Gastrocnemius medialis (tissue), 4 donors: ENCODE results near the gene ZNF511. TPM values are rescaled to one million over a fixed set of nuclear protein-coding genes. Genes with fewer than 3 reads are reported as not detected.

ENCODE experiments used
- ATAC-seq, 2 donors: fragments of 150-250 bp; one replicate each; pipeline ENCODE4 v1.9.1; 2016
- DNase-seq, 2 donors: peaks; one replicate each; pipeline ENCODE4 v3.0.0-alpha.2; 2019
- H3K27ac ChIP-seq, 4 donors: fragments of 200-600 bp; sonication (generic); 1 replicate in 1 of 4; 2 replicates in 3 of 4; pipeline ENCODE4 v1.5.1; 2016 to 2018; ENCODE audit warnings: mild to moderate bottlenecking in 2 of 4, moderate library complexity in 1 of 4
- H3K27me3 ChIP-seq, 3 donors: fragments of 200-600 bp; sonication (generic) in 2 of 3; 1 replicate in 1 of 3; 2 replicates in 2 of 3; pipeline versions ENCODE4 v1.5.1 to v1.6.0; 2016 to 2019; ENCODE audit warnings: mild to moderate bottlenecking in 1 of 3, moderate library complexity in 1 of 3
- H3K36me3 ChIP-seq, 2 donors: fragments of 200-600 bp; sonication (generic) in 1 of 2; one replicate each; pipeline ENCODE4 v1.5.1; 2017 to 2018
- H3K4me1 ChIP-seq, 2 donors: fragments of 200-600 bp; sonication (generic) in 1 of 2; one replicate each; pipeline ENCODE4 v1.5.1; 2016 to 2017; ENCODE audit warnings: mild to moderate bottlenecking in 2 of 2
- H3K4me3 ChIP-seq, 4 donors: fragments of 200-600 bp; sonication (generic) in 3 of 4; 1 replicate in 1 of 4; 2 replicates in 3 of 4; pipeline ENCODE4 v1.5.1; 2016 to 2019; ENCODE audit warnings: mild to moderate bottlenecking in 2 of 4
- H3K9me3 ChIP-seq, 3 donors: fragments of 200-600 bp; sonication (generic) in 2 of 3; 1 replicate in 1 of 3; 2 replicates in 2 of 3; pipeline ENCODE4 v1.5.1; 2016 to 2019
- POLR2A ChIP-seq, 2 donors: fragments of 450-650 bp; IDR thresholded peaks; one replicate each; pipeline ENCODE4 v1.6.1; 2017; ENCODE audit warnings: antibody characterized with exemption in 2 of 2, mild to moderate bottlenecking in 2 of 2, moderate library complexity in 2 of 2
- in situ Hi-C, 4 donors: fragments of 200-750 bp; cut with MboI; loops; one replicate each; pipeline versions ENCODE4 v1.15.0 to v1.8.0; 2017; ENCODE audit warnings: low sequenced_read_pairs in 4 of 4
- intact Hi-C: fragments of 100-400 bp; cut with DNase I; formaldehyde crosslinking; loops from one replicate; pipeline ENCODE4 v1.15.1; 2023; ENCODE audit warnings: low total_unique reads
- total RNA-seq, 4 donors: library from RNA; depleted of rRNA; stranded (reverse); fragments of >200 nt; gene quantifications; one replicate each; pipeline versions ENCODE4 v1.1.0 to v1.2.3, GENCODE V29; 2016
- TF ChIP-seq, protein P1 (sequence below), 5 experiments: fragments of 450-650 bp in 3 of 5; fragments of 200-600 bp in 2 of 5; sonication (generic) in 2 of 5; IDR thresholded peaks in 4 of 5; conservative IDR thresholded peaks in 1 of 5; 1 replicate in 4 of 5; 2 replicates in 1 of 5; pipeline ENCODE4 v1.5.1; 2016 to 2019; ENCODE audit warnings: antibody characterized with exemption in 5 of 5, mild to moderate bottlenecking in 3 of 5, moderate library complexity in 3 of 5

The ZNF511 gene
- total RNA-seq, 4 donors from 2014 or later, result 25.0 to 49.5 (median 41.9) TPM

DNA sequence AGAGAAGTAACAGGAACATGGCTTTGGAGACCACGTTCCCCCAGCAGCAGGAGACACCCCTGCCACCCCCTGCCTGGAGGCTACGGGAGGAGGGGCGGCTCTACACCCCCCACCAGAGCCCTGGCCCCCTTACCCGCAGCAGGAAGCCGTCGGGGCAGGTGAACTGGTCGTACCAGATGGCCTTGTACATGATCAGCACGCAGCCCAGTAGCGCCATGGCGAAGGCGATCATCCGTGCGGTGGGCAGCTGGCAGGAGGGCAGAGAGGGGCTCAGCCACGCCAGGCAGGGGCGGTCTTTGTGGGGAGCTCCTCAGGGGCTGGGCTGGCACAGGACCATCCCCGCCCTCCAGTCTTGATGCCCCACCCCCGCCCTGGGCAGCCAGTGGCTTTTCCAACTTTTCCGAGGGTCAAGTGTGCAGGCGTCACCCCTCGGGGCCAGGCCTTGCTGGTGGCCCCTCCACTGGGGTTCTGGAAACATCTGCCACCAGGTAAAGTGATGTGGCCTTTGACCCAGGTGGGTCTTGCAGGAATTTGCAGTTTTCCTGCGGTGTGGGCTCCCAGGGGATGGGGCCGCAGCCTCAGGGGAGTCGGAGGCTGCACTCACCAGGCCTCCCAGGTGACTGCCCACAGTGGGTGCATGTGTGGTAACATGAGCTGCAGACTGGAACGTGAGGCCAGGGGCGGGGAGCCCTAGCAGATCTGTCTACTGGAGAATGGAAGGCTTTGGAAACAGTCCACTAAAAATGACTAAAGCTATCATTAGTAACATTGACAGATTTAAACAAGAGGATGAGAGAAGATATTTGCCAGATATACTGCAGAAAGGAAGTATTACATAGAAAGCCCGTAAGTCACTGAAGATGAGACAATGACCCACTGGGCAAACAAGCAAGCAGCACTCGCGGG, 18.3 kb downstream of the ZNF511 start:
- in situ Hi-C loops, result no loop called here
- ATAC-seq (no peak), DNase-seq (no peak)
- intact Hi-C loops, result loop anchor here (10.0 kb wide), 1 partner anchor 198 kb away; the partner anchor contains the start of gene CYP2E1
- Histone ChIP-seq H3K4me1 (peaks cover 0 to 6% of the 10 kb centered on the region in 2 donors), H3K27me3 (peaks cover 57 to 77% (median 60%) of the 10 kb centered on the region in 3 donors), H3K36me3 (no peaks in the 10 kb centered on the region), H3K9me3 (no peaks in the 10 kb centered on the region), H3K4me3 (no peak overlapping the region), H3K27ac (no peak overlapping the region)
- no peak for TF ChIP-seq POLR2A (IDR thresholded peaks at IDR 0.05)
- TF ChIP-seq, protein P1, sequence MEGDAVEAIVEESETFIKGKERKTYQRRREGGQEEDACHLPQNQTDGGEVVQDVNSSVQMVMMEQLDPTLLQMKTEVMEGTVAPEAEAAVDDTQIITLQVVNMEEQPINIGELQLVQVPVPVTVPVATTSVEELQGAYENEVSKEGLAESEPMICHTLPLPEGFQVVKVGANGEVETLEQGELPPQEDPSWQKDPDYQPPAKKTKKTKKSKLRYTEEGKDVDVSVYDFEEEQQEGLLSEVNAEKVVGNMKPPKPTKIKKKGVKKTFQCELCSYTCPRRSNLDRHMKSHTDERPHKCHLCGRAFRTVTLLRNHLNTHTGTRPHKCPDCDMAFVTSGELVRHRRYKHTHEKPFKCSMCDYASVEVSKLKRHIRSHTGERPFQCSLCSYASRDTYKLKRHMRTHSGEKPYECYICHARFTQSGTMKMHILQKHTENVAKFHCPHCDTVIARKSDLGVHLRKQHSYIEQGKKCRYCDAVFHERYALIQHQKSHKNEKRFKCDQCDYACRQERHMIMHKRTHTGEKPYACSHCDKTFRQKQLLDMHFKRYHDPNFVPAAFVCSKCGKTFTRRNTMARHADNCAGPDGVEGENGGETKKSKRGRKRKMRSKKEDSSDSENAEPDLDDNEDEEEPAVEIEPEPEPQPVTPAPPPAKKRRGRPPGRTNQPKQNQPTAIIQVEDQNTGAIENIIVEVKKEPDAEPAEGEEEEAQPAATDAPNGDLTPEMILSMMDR (IDR thresholded peaks at IDR 0.05 in 4 of 5, conservative IDR thresholded peaks at IDR 0.05 in 1 of 5), result no peak

DNA sequence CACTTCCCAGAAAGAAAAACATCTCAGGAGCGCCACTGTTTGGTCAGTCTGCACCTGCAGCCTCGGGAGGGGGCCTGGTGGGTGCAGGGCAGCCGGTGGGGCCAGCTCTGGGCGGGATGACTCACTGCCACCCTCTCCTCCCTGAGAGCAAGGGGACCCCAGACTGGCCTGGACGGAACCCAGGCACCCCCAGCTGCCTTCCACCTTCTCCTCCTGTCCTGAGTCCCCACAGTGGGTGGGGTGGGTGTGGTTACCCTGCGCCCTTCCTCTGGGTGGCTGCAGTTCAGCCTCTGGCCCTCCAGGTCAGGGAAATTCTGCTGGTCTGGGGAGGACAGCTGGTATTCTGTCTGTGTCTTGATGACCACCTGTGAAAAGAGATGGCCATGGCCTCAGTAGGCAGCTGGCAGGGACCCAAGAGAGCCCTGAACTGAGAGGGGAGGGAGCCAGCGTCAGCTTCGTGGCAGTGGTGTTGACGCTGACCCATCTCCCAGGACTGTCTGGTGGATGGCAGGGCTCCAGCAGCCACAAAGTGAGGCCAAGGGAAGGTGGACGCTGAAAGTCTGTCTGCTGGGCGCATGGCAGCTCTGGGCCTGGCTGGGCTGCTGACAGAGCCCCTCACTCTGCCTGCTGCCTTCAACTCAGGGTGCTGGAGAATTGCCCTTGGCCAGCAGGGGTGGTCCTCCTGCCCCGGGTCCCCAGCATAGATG, 19.1 kb downstream of the ZNF511 start:
- Histone ChIP-seq H3K4me3 (no peak overlapping the region), H3K9me3 (no peaks in the 10 kb centered on the region), H3K36me3 (no peaks in the 10 kb centered on the region), H3K4me1 (peaks cover 0 to 6% of the 10 kb centered on the region in 2 donors), H3K27ac (no peak overlapping the region), H3K27me3 (peaks cover 62 to 85% (median 66%) of the 10 kb centered on the region in 3 donors)
- ATAC-seq (no peak), DNase-seq (no peak)
- TF ChIP-seq, protein P1 (IDR thresholded peaks at IDR 0.05 in 4 of 5, conservative IDR thresholded peaks at IDR 0.05 in 1 of 5), result no peak
- no peak for TF ChIP-seq POLR2A (IDR thresholded peaks at IDR 0.05)
- intact Hi-C loops (loop anchor here (10.0 kb wide), 1 partner anchor 197 kb away; the partner anchor contains the start of gene CYP2E1), in situ Hi-C loops (no loop called here)

GRCh38 chr10:133328358-133329343, 19.9 kb downstream of the ZNF511 start:
- no peak for ATAC-seq
- Histone ChIP-seq H3K27ac (no peak overlapping the region), H3K36me3 (no peaks in the 10 kb centered on the region), H3K4me1 (peaks cover 0 to 6% of the 10 kb centered on the region in 2 donors), H3K9me3 (no peaks in the 10 kb centered on the region), H3K27me3 (peaks cover 62 to 83% (median 68%) of the 10 kb centered on the region in 3 donors), H3K4me3 (no peak overlapping the region)
- intact Hi-C loops, result loop anchor here (10.0 kb wide), 1 partner anchor 196 kb away; the partner anchor contains the start of gene CYP2E1
- TF ChIP-seq POLR2A (IDR thresholded peaks at IDR 0.05), result no peak
- TF ChIP-seq, protein P1 (IDR thresholded peaks at IDR 0.05 in 4 of 5, conservative IDR thresholded peaks at IDR 0.05 in 1 of 5), result no peak
- in situ Hi-C loops, result no loop called here
- DNase-seq, result no peak
